ENCODE measurements around the gene SH2D3C. TPM values are rescaled to one million over a fixed set of nuclear protein-coding genes. Genes with fewer than 3 reads are reported as not detected.

The SH2D3C gene
- total and polyA plus RNA-seq, 4 donors: 9.4 to 29.4 (median 17.7) TPM

GRCh38 chr9:127746959-127747569, 31.4 kb downstream of the SH2D3C start:
- H3K4me3 ChIP-seq (ENCODE audit: low read depth, low read length): no peak overlapping the region
- peaks cover 56% of the 10 kb centered on the region for H3K36me3 ChIP-seq (ENCODE audit: control insufficient read depth, insufficient read depth, low read length)
- peaks cover 16% of the 10 kb centered on the region for H3K4me1 ChIP-seq (ENCODE audit: control insufficient read depth, insufficient read depth, low read length)
- no peak overlapping the region for H3K27ac ChIP-seq (ENCODE audit: low read depth, low read length)
- no peak for DNase-seq (ENCODE audit: low read depth in 4 of 6, low spot score in 6 of 6)
- no peaks in the 10 kb centered on the region for H3K9me3 ChIP-seq (ENCODE audit: control insufficient read depth, insufficient read depth, low read length)
- 71% methylated on average over 13 of the region's 15 CpGs for WGBS (ENCODE audit: insufficient coverage)
- no peaks in the 10 kb centered on the region for H3K27me3 ChIP-seq (ENCODE audit: control insufficient read depth, insufficient read depth, low read length)

- no peaks in the 10 kb centered on the region for H3K9me3 ChIP-seq (ENCODE audit: control insufficient read depth, insufficient read depth, low read length)
- WGBS (ENCODE audit: insufficient coverage): 88% methylated on average over 13 of the region's 19 CpGs
- DNase-seq (ENCODE audit: low read depth in 4 of 6, low spot score in 6 of 6): no peak
- no peak overlapping the region for H3K27ac ChIP-seq (ENCODE audit: low read depth, low read length)
- H3K27me3 ChIP-seq (ENCODE audit: control insufficient read depth, insufficient read depth, low read length): no peaks in the 10 kb centered on the region
- no peak overlapping the region for H3K4me3 ChIP-seq (ENCODE audit: low read depth, low read length)
- peaks cover 21% of the 10 kb centered on the region for H3K4me1 ChIP-seq (ENCODE audit: control insufficient read depth, insufficient read depth, low read length)
- H3K36me3 ChIP-seq (ENCODE audit: control insufficient read depth, insufficient read depth, low read length): peaks cover 60% of the 10 kb centered on the region
These were observed 33.9 kb downstream of the SH2D3C start for GRCh38 chr9:127744398-127745110.

- H3K27ac ChIP-seq (ENCODE audit: low read depth, low read length): peak overlapping the region; percentile 10
- peaks cover 55% of the 10 kb centered on the region for H3K36me3 ChIP-seq (ENCODE audit: control insufficient read depth, insufficient read depth, low read length)
- 11% methylated on average over 33 of the region's 33 CpGs for WGBS (ENCODE audit: insufficient coverage)
- no peaks in the 10 kb centered on the region for H3K27me3 ChIP-seq (ENCODE audit: control insufficient read depth, insufficient read depth, low read length)
- H3K4me1 ChIP-seq (ENCODE audit: control insufficient read depth, insufficient read depth, low read length): peaks cover 21% of the 10 kb centered on the region
- peak in 2 of 6 donors; percentile 89 to 94 for DNase-seq (ENCODE audit: low read depth in 4 of 6, low spot score in 6 of 6)
- no peaks in the 10 kb centered on the region for H3K9me3 ChIP-seq (ENCODE audit: control insufficient read depth, insufficient read depth, low read length)
- H3K4me3 ChIP-seq (ENCODE audit: low read depth, low read length): peak overlapping the region; percentile 43
These were observed 35.9 kb downstream of the SH2D3C start for GRCh38 chr9:127742435-127743088.

GRCh38 chr9:127741831-127742434, 36.5 kb downstream of the SH2D3C start:
- Histone ChIP-seq H3K4me1 (ENCODE audit: control insufficient read depth, insufficient read depth, low read length) (peaks cover 21% of the 10 kb centered on the region), H3K9me3 (ENCODE audit: control insufficient read depth, insufficient read depth, low read length) (no peaks in the 10 kb centered on the region), H3K36me3 (ENCODE audit: control insufficient read depth, insufficient read depth, low read length) (peaks cover 49% of the 10 kb centered on the region), H3K4me3 (ENCODE audit: low read depth, low read length) (peak overlapping the region; percentile 43), H3K27ac (ENCODE audit: low read depth, low read length) (peak overlapping the region; percentile 10), H3K27me3 (ENCODE audit: control insufficient read depth, insufficient read depth, low read length) (no peaks in the 10 kb centered on the region)
- WGBS (ENCODE audit: insufficient coverage): 15% methylated on average over 38 of the region's 38 CpGs
- DNase-seq (ENCODE audit: low read depth in 4 of 6, low spot score in 6 of 6): peak in 2 of 6 donors; percentile 85 to 89

GRCh38 chr9:127739614-127740330, 38.7 kb downstream of the SH2D3C start:
- Histone ChIP-seq H3K36me3 (ENCODE audit: control insufficient read depth, insufficient read depth, low read length) (peaks cover 44% of the 10 kb centered on the region), H3K4me3 (ENCODE audit: low read depth, low read length) (no peak overlapping the region), H3K4me1 (ENCODE audit: control insufficient read depth, insufficient read depth, low read length) (peaks cover 27% of the 10 kb centered on the region), H3K27ac (ENCODE audit: low read depth, low read length) (no peak overlapping the region), H3K27me3 (ENCODE audit: control insufficient read depth, insufficient read depth, low read length) (no peaks in the 10 kb centered on the region), H3K9me3 (ENCODE audit: control insufficient read depth, insufficient read depth, low read length) (no peaks in the 10 kb centered on the region)
- no peak for DNase-seq (ENCODE audit: low read depth in 4 of 6, low spot score in 6 of 6)
- 90% methylated on average over 18 of the region's 19 CpGs for WGBS (ENCODE audit: insufficient coverage)

GRCh38 chr9:127738666-127739065, 39.8 kb downstream of the SH2D3C start:
- DNase-seq (ENCODE audit: low read depth in 4 of 6, low spot score in 6 of 6): no peak
- peaks cover 39% of the 10 kb centered on the region for H3K36me3 ChIP-seq (ENCODE audit: control insufficient read depth, insufficient read depth, low read length)
- no peaks in the 10 kb centered on the region for H3K27me3 ChIP-seq (ENCODE audit: control insufficient read depth, insufficient read depth, low read length)
- no peaks in the 10 kb centered on the region for H3K9me3 ChIP-seq (ENCODE audit: control insufficient read depth, insufficient read depth, low read length)
- WGBS (ENCODE audit: insufficient coverage): 93% methylated on average over 9 of the region's 13 CpGs
- no peak overlapping the region for H3K4me3 ChIP-seq (ENCODE audit: low read depth, low read length)
- peaks cover 38% of the 10 kb centered on the region for H3K4me1 ChIP-seq (ENCODE audit: control insufficient read depth, insufficient read depth, low read length)
- H3K27ac ChIP-seq (ENCODE audit: low read depth, low read length): no peak overlapping the region

GRCh38 chr9:127735530-127736185, 42.8 kb downstream of the SH2D3C start:
- DNase-seq (ENCODE audit: low read depth in 4 of 6, low spot score in 6 of 6): peak in 2 of 6 donors; percentile 44 to 82
- peak overlapping the region; percentile 74 for H3K4me3 ChIP-seq (ENCODE audit: low read depth, low read length)
- H3K4me1 ChIP-seq (ENCODE audit: control insufficient read depth, insufficient read depth, low read length): peaks cover 24% of the 10 kb centered on the region
- no peaks in the 10 kb centered on the region for H3K9me3 ChIP-seq (ENCODE audit: control insufficient read depth, insufficient read depth, low read length)
- H3K36me3 ChIP-seq (ENCODE audit: control insufficient read depth, insufficient read depth, low read length): peaks cover 52% of the 10 kb centered on the region
- no peaks in the 10 kb centered on the region for H3K27me3 ChIP-seq (ENCODE audit: control insufficient read depth, insufficient read depth, low read length)
- H3K27ac ChIP-seq (ENCODE audit: low read depth, low read length): peak overlapping the region; percentile 67
- WGBS (ENCODE audit: insufficient coverage): 30% methylated on average over 11 of the region's 15 CpGs

GRCh38 chr9:127734747-127735529, 43.5 kb downstream of the SH2D3C start, which contains the start of gene TOR2A:
TSS of gene TOR2A (minus strand) at chr9:127735294. CDS start at chr9:127735270, 24 bp downstream.
- Histone ChIP-seq H3K27ac (ENCODE audit: low read depth, low read length) (peak within 1 kb of the TSS; percentile 92), H3K4me3 (ENCODE audit: low read depth, low read length) (peak within 1 kb of the TSS; percentile 74), H3K27me3 (ENCODE audit: control insufficient read depth, insufficient read depth, low read length) (no peaks in the 10 kb centered on the region), H3K9me3 (ENCODE audit: control insufficient read depth, insufficient read depth, low read length) (no peaks in the 10 kb centered on the region), H3K36me3 (ENCODE audit: control insufficient read depth, insufficient read depth, low read length) (peaks cover 55% of the 10 kb centered on the region), H3K4me1 (ENCODE audit: control insufficient read depth, insufficient read depth, low read length) (peaks cover 24% of the 10 kb centered on the region)
- under 1% methylated on average over 76 of the region's 76 CpGs for WGBS (ENCODE audit: insufficient coverage)
- peak; percentile 91 to 99 (median 96) for DNase-seq (ENCODE audit: low read depth in 4 of 6, low spot score in 6 of 6)

All from spinal cord (tissue), 10 donors.